HCT116 (cell line): ENCODE data around the gene SPON2.

Experiments
- CTCF ChIP-seq, 3 experiments: fragments of 200-600 bp in 1 of 3; sonication (generic) in 1 of 3; IDR thresholded peaks in 2 of 3; conservative IDR thresholded peaks in 1 of 3; 2 replicates each; pipeline ENCODE4 v1.5.1; 2012 to 2017; ENCODE audit warnings: low read depth in 2 of 3, low read length in 2 of 3, antibody characterized with exemption in 1 of 3, borderline replicate concordance in 1 of 3, control low read depth in 1 of 3, mild to moderate bottlenecking in 1 of 3, mixed read lengths in 1 of 3, mixed run types in 1 of 3, moderate library complexity in 1 of 3; ENCODE audit not compliant: insufficient read depth in 1 of 3
- EZH2 ChIP-seq: fragments of 200-600 bp; sonication (generic); IDR thresholded peaks from 2 replicates; pipeline ENCODE4 v1.6.1; 2017; ENCODE audit warnings: antibody characterized with exemption, mixed run types
- REST ChIP-seq: IDR thresholded peaks from 2 replicates; pipeline ENCODE4 v1.6.1; 2012; ENCODE audit warnings: low read depth

- TF ChIP-seq REST (no peak), CTCF (IDR thresholded peaks at IDR 0.05 in 2 of 3, conservative IDR thresholded peaks at IDR 0.05 in 1 of 3; ENCODE audit: borderline replicate concordance in 1 of 3, insufficient read depth in 1 of 3, low read depth in 2 of 3, low read length in 2 of 3) (no peak), EZH2 (no peak)
Measured at GRCh38 chr4:1220566-1220965, 48.2 kb upstream of the SPON2 start.
